HL-60/S4 (cell line): Measurements from ENCODE around the gene KIF23.

Source experiments
- in situ Hi-C: fragments of 300-500 bp; cut with MboI; formaldehyde crosslinking; loops from 2 replicates; pipeline ENCODE4 v1.14.3; 2022; ENCODE audit warnings: low sequenced_read_pairs

KIF23 gene

DNA sequence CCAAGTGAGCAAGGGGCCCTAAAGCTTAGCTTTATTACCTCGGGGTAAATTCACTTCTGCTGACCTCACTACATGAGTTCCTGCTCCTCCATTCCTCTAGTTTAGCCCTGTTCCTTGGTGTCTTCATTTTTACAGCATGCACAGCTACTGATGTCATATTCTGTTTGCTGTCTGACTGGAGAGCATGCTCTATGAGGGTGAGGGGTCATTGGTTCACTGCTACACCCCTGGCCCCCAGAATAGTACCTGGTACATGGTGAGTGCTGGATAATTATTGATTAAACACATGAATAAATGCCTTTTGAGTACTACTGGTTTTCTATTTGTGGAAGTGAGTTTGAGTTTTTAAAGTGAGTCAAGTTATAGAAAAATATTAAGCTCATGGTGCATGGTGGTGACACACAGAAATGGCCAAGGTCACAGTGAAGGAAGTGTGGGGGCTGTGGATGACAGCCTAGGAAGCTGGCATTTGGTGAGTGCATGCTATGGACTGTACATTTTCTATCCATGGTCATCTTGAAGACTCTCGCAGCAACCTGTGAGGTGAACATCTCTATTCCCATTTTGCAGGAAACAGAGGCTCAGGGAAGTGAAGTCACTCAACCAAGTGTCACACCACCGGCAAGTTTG is 72.4 kb downstream of the KIF23 start:
- in situ Hi-C loops: no loop called here

DNA sequence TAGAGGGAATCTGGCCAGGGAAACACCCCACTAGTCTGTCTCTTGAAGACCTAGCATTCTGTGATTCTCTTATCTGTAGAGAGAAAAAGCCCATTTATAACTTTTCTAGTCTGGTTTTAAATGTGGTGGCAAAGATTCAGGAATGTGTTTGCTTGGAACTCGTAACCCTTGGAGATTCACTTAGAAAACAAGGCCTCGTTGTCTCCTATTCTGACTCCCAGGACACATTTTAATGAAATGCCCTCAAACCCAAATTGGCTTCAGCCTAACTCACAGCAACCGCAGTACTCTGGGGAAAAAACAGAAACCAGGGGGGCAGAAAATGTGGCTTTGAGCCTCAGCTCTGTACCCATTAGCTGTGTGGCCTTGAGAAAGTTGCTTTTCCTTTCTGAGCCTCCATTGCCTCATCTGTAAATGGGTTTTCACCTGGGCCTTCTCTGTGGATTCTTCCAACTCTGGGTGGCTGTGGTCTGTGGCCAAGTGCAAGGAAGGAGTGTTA is 75.0 kb downstream of the KIF23 start:
- in situ Hi-C loops: no loop called here

DNA sequence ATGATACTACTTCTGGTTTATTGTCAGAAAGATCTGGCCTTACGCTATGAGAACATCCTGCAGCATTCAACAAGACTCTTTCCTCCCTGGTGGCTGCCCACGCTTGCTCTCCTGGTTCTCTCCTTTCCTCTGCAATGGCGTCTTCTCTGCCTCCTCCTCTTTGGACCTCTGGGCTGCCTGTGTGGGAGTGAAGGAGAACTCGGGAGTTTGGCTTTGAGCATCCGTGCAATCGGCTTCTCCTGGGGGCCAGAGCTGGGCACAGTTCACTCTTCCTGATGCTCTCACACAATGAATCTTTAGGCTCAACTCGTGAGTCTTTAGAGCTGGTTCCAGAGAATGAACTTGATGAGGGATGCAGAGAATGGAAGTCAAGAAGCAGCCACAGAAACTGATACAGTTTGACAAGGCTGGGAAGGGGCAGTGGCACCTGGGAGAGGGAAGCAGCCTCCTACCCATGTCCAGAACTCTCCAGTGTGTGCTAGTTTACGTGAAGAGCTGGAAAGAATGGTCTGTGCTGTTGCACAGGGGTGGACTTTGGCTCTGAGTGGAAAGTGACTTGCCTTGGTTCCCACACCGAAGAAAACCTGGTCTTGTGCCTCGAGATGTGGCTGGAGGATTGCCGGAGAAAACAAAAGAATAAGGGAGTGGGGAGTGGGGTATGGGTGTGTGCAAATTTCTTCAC is 76.3 kb downstream of the KIF23 start:
- in situ Hi-C loops: no loop called here

DNA sequence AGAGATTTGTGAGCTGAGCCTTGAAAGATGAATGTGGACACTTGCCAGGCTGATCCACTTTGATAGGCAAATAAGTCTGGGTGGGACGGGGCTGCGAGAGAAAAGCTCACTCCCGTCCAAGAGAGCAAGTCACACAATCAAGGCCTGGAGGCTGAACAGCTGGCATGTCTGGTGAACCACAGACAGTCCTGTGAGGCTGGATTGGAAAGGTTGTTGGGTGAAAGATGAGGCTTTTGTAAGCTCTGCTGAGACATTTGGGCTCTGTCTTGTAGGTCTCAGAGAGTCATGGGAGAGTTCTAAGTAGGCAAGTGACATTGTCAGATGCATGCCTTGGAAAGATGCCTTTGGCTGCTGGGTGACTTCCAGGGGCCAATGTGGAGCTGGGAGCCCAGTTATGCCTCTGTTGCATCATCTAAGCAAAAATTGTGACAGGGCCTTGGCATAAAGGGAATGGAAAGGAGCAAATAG is 76.9 kb downstream of the KIF23 start:
- in situ Hi-C loops: no loop called here

DNA sequence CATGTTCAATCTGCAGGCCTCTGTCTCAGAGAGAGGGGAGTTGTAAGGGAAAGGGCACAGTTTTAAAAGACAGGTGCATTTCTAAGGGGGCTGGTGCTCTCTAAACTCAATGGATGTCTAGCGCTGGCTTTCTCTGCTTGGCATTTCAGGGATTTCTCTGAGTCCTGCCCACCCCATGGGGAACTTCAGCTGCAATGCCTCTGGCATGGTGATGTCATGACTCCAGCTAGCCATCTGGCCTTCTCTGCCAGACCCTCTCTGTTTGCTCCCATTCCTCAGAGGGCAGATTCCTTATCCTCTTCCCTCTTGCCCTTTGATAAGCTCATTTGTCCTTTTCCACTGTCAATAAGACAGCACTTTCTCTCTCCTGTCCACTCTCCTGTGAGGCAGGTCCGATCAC is 79.3 kb downstream of the KIF23 start:
- in situ Hi-C loops: no loop called here

DNA sequence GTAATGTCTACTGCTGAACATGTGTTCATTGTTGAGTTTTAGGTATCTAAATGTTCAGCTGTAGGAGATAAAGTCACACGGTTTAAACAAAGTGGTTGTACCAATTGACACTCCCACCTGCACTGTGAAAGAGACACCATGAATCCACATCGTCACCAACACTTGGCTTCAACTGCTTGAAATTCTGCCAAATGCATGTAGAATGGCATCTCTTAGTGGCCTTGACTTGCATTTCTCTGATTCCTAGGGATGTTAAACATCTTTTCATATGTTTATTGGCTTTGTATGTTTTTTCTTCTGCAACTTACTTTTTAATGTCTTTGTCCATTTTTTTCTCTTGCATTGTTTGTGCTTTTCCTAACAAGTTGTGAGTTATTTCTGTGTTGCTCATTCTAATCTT is 81.9 kb downstream of the KIF23 start:
- in situ Hi-C loops: no loop called here

DNA sequence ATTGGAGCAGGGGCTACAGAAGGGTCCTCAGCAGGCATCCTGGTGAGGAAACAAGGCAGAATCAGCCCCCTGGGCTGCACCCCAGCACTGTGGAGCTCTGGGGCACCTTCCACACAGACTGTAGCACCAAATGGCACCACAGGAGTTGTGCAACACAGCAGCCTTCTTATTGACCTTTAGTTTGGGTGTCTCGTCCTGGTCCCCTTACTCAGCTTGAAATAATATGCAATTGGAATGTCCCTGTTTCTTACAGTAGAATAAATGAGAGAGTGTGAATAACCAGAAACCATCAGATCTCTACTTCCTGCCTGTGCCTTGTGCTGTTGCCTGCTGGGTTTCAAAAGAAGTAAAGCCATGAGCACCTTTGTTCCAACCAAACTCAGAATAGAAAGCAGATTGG is 82.9 kb downstream of the KIF23 start:
- in situ Hi-C loops: no loop called here

DNA sequence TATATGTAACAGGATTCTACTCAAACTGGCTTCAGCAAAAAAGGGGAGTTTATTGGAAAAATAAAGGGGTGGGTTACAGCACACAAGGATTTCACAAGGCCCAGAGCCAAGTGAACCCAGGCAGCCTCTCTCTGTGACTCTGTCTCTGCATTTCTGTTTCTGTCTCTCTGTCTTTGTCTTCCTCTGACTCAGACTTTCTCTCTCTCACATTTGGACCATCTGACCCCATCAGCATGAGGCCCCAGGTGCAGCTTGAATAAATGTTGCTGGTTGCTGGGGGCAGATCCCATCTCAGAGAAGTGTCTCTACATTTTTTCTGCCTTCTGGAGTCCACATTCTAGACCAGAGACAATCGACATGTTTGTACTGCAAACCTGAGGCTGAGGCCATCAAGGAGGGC is 83.5 kb downstream of the KIF23 start:
- in situ Hi-C loops: no loop called here
